K562 (cell line): ENCODE data around the gene RBM15. TPM values are rescaled to one million over a fixed set of nuclear protein-coding genes. Genes with fewer than 3 reads are reported as not detected.

ENCODE experiments used
- E2F8 ChIP-seq: fragments of 450-650 bp; IDR thresholded peaks from 2 replicates; pipeline ENCODE4 v1.7.1; 2018; ENCODE audit warnings: mild to moderate bottlenecking, low read depth; ENCODE audit not compliant: partially characterized antibody
- FOXJ2 ChIP-seq: fragments of 200-800 bp; sonication (Bioruptor generic); IDR thresholded peaks from 2 replicates; pipeline ENCODE4 v1.6.1; 2016; ENCODE audit warnings: missing genetic modification characterization, missing compliant biosample characterization
- GATAD2B ChIP-seq: fragments of 450-650 bp; IDR thresholded peaks from 2 replicates; pipeline ENCODE4 v1.6.1; 2017; ENCODE audit warnings: mild to moderate bottlenecking, borderline replicate concordance
- HDAC6 ChIP-seq: IDR thresholded peaks from 2 replicates; pipeline ENCODE4 v1.6.1; 2012; ENCODE audit warnings: low read depth, mild to moderate bottlenecking, control low read depth, inconsistent platforms, low read length, moderate library complexity
- KDM4B ChIP-seq, 2 experiments: fragments of 450-650 bp in 1 of 2; sonication (generic) in 1 of 2; IDR thresholded peaks; 2 replicates each; pipeline ENCODE4 v1.6.1; 2016 to 2017; ENCODE audit warnings: borderline replicate concordance in 2 of 2, antibody characterized with exemption in 1 of 2, low read depth in 1 of 2, mild to moderate bottlenecking in 1 of 2
- PHF20 ChIP-seq: fragments of 450-650 bp; IDR thresholded peaks from 2 replicates; pipeline ENCODE4 v1.6.1; 2018; ENCODE audit not compliant: partially characterized antibody
- PHF8 ChIP-seq: fragments of 200-600 bp; sonication (generic); IDR thresholded peaks from 2 replicates; pipeline ENCODE4 v1.6.1; 2012; ENCODE audit warnings: mixed run types, mild to moderate bottlenecking, inconsistent platforms, low read length, moderate library complexity, borderline replicate concordance
- ZNF407 ChIP-seq: fragments of 450-650 bp; IDR thresholded peaks from 2 replicates; pipeline ENCODE4 v1.6.1; 2016; ENCODE audit warnings: low read depth
- ZNF644 ChIP-seq: fragments of 200-800 bp; sonication (Bioruptor generic); IDR thresholded peaks from 2 replicates; pipeline ENCODE4 v1.6.1; 2016; ENCODE audit warnings: low read depth, missing genetic modification characterization, missing compliant biosample characterization
- ZNF76 ChIP-seq: fragments of 250-450 bp; sonication (Bioruptor Pico); IDR thresholded peaks from 2 replicates; pipeline ENCODE4 v1.4.0; 2020; ENCODE audit warnings: mild to moderate bottlenecking, moderate library complexity, borderline replicate concordance
- polyA plus RNA-seq, 8 experiments: library from polyadenylated mRNA; depleted of rRNA in 4 of 8; stranded (reverse) in 5 of 8; unstranded in 3 of 8; fragments of >200 nt; fragmentation: Nextera tagmentation in 2 of 8; fragmentation: Illumina TruSeq in 1 of 8; extraction: Ambion mirVana in 2 of 8; extraction: Trizol in 1 of 8; gene quantifications; 2 replicates each; pipeline versions ENCODE4 v1.2.1 to v1.2.3, GENCODE V29; 2011 to 2014; ENCODE audit warnings: inconsistent platforms in 1 of 8, missing spikeins in 1 of 8
- total RNA-seq, 7 experiments: library from RNA; depleted of rRNA in 6 of 7; stranded (reverse); fragments of >200 nt in 6 of 7; fragmentation: Illumina TruSeq in 2 of 7; extraction: Trizol in 2 of 7; gene quantifications; 2 replicates each; pipeline versions ENCODE4 v1.2.1 to v1.2.3, GENCODE V29; 2011 to 2021; ENCODE audit warnings: low replicate concordance in 1 of 7

RBM15 gene
- total and polyA plus RNA-seq, 9 of the 15 experiments (the other 6 are each of a cell fraction or from before 2014, with no cell fraction given): 2.4 to 63.4 (median 28.2) TPM

- TF ChIP-seq E2F8 (peak; percentile 88), KDM4B (IDR thresholded peaks at IDR 0.05; ENCODE audit: borderline replicate concordance in 2 of 2, low read depth in 1 of 2) (no peak), ZNF76 (CRISPR knock-in tag) (no peak), ZNF644 (tag) (no peak), ZNF407 (no peak), GATAD2B (peak; percentile 30; the same call in 1 of the 2 replicates), PHF8 (no peak), PHF20 (no peak), HDAC6 (no peak), FOXJ2 (tag) (no peak)
These were observed at the start of gene RBM15 (continued) for GRCh38 chr1:110338886-110339406.
